ENCODE data around the gene SAFB2. TPM values are rescaled to one million over a fixed set of nuclear protein-coding genes. Genes with fewer than 3 reads are reported as not detected.

SAFB2 gene
- total and polyA plus RNA-seq, 10 of the 15 experiments (the other 5 are each of a cell fraction or from before 2014, with no cell fraction given), result 4.5 to 89.2 (median 42.9) TPM

- 79% methylated on average over 26 of the region's 26 CpGs for WGBS (ENCODE audit: insufficient coverage, insufficient replicate concordance, low lambda C conversion rate, missing lambda C conversion rate)
- POLR2A ChIA-PET, result interaction anchor here (1.2 kb wide), 1 partner anchor 34 kb away, joined by 3 read pairs; no protein-coding TSS in a partner anchor
- Histone ChIP-seq H4K20me1 (ENCODE audit: control insufficient read depth, insufficient read depth) (peaks cover 3% of the 10 kb centered on the region; the same call in 1 of the 2 replicates), H3K79me2 (ENCODE audit: control insufficient read depth, insufficient read depth, low read length) (no peaks in the 10 kb centered on the region), H3K27me3 (replicated peaks in 1 of 2; ENCODE audit: control insufficient read depth in 2 of 2, insufficient read depth in 2 of 2, low read length in 1 of 2) (no peaks in the 10 kb centered on the region), H3K4me3 (no peak overlapping the region), H3K9ac (ENCODE audit: control insufficient read depth, insufficient read depth, low read length) (no peak overlapping the region), H3K36me3 (ENCODE audit: control insufficient read depth in 2 of 2, insufficient read depth in 2 of 2, low read length in 1 of 2) (peaks cover 13 to 36% of the 10 kb centered on the region in 2 experiments), H3K4me2 (ENCODE audit: control insufficient read depth, insufficient read depth) (no peak overlapping the region; the same call in 1 of the 2 replicates), H3K4me1 (ENCODE audit: control insufficient read depth, insufficient read depth, low read length) (peaks cover 5% of the 10 kb centered on the region), H3K9me3 (replicated peaks; ENCODE audit: control insufficient read depth, insufficient read depth, low read length) (no peaks in the 10 kb centered on the region), H2AFZ (ENCODE audit: control insufficient read depth, low read depth, low read length) (no peak overlapping the region), H3K27ac (ENCODE audit: control insufficient read depth, insufficient read depth) (no peak overlapping the region)
- TF ChIP-seq BHLHE40 (IDR thresholded peaks at IDR 0.05; ENCODE audit: borderline replicate concordance in 1 of 2, low read depth in 2 of 2, low read length in 1 of 2) (no peak), POLR2A (IDR thresholded peaks at IDR 0.05; ENCODE audit: low read depth, low read length) (peak; percentile 73)
- no TSS peak for BruUV-seq (replicated peaks)
- RAD21 ChIA-PET (ENCODE audit: unreplicated experiment), result no interaction called here
- FAIRE-seq, result no peak
- intact Hi-C loops (cut with micrococcal nuclease; ENCODE audit: unreplicated experiment), result no loop called here
- no peak for DNase-seq (ENCODE audit: low read depth, low spot score)
- SMC1A ChIA-PET (ENCODE audit: uncharacterized antibody, unreplicated experiment), result no interaction called here
- in situ Hi-C loops (cut with MboI), result no loop called here
- CTCF ChIA-PET, result interaction anchor here (1.1 kb wide), 1 partner anchor 103 kb away, joined by 4 read pairs; no protein-coding TSS in a partner anchor
- ATAC-seq, result no peak
Observed at GRCh38 chr19:5586300-5587070, 36.1 kb downstream of the SAFB2 start.

GRCh38 chr19:5585461-5586299, 36.9 kb downstream of the SAFB2 start:
- CTCF ChIA-PET, result interaction anchor here (0.9 kb wide), 1 partner anchor 104 kb away, joined by 5 read pairs; no protein-coding TSS in a partner anchor
- Histone ChIP-seq H3K27ac (ENCODE audit: control insufficient read depth, insufficient read depth) (peak overlapping the region; percentile 13; the same call in 1 of the 2 replicates), H3K4me1 (ENCODE audit: control insufficient read depth, insufficient read depth, low read length) (peaks cover 5% of the 10 kb centered on the region), H2AFZ (ENCODE audit: control insufficient read depth, low read depth, low read length) (no peak overlapping the region), H3K9me3 (replicated peaks; ENCODE audit: control insufficient read depth, insufficient read depth, low read length) (no peaks in the 10 kb centered on the region), H4K20me1 (ENCODE audit: control insufficient read depth, insufficient read depth) (peaks cover 3% of the 10 kb centered on the region; the same call in 1 of the 2 replicates), H3K4me3 (no peak overlapping the region), H3K4me2 (ENCODE audit: control insufficient read depth, insufficient read depth) (peak overlapping the region; percentile 32; the same call in 1 of the 2 replicates), H3K9ac (ENCODE audit: control insufficient read depth, insufficient read depth, low read length) (no peak overlapping the region), H3K27me3 (replicated peaks in 1 of 2; ENCODE audit: control insufficient read depth in 2 of 2, insufficient read depth in 2 of 2, low read length in 1 of 2) (no peaks in the 10 kb centered on the region), H3K79me2 (ENCODE audit: control insufficient read depth, insufficient read depth, low read length) (no peaks in the 10 kb centered on the region), H3K36me3 (ENCODE audit: control insufficient read depth in 2 of 2, insufficient read depth in 2 of 2, low read length in 1 of 2) (peaks cover 11 to 33% of the 10 kb centered on the region in 2 experiments)
- SMC1A ChIA-PET (ENCODE audit: uncharacterized antibody, unreplicated experiment), result no interaction called here
- RAD21 ChIA-PET (ENCODE audit: unreplicated experiment), result no interaction called here
- no TSS peak for BruUV-seq (replicated peaks)
- POLR2A ChIA-PET, result interaction anchor here (0.8 to 1.2 kb wide), 2 partner anchors 8 to 35 kb away, joined by 3 read pairs; no protein-coding TSS in a partner anchor
- in situ Hi-C loops (cut with MboI) (no loop called here), intact Hi-C loops (cut with micrococcal nuclease; ENCODE audit: unreplicated experiment) (no loop called here)
- no peak for DNase-seq (ENCODE audit: low read depth, low spot score)
- ATAC-seq, result peak; percentile 70
- 76% methylated on average over 29 of the region's 29 CpGs for WGBS (ENCODE audit: insufficient coverage, insufficient replicate concordance, low lambda C conversion rate, missing lambda C conversion rate)
- FAIRE-seq, result no peak
- TF ChIP-seq EGR1 (IDR thresholded peaks at IDR 0.05; ENCODE audit: borderline replicate concordance in 1 of 2, low read depth in 2 of 2, low read length in 2 of 2), result peak in 1 of 2 experiments; percentile 84; a peak in 2 of 3 replicates
- peak; percentile 27 for TF ChIP-seq POLR2A (IDR thresholded peaks at IDR 0.05; ENCODE audit: low read depth, low read length)
- peak; percentile 15; the same call in 1 of the 2 replicates for TF ChIP-seq GATAD2B (conservative IDR thresholded peaks at IDR 0.05; ENCODE audit: low read depth)
- TF ChIP-seq TCF3 (IDR thresholded peaks at IDR 0.05; ENCODE audit: borderline replicate concordance, insufficient read depth, low read depth, low read length), result 0 out of 2 replicates have a peak, but pooled peaks have one; percentile 27
- no peak for TF ChIP-seq ZBTB4 (CRISPR knock-in tag; IDR thresholded peaks at IDR 0.05)
- no peak for TF ChIP-seq ATF2 (IDR thresholded peaks at IDR 0.05; ENCODE audit: low read length)
- peak; percentile 17; the same call in 1 of the 2 replicates for TF ChIP-seq POLR2AphosphoS5 (IDR thresholded peaks at IDR 0.05; ENCODE audit: low read length)
